ELR (cell line): ENCODE measurements around the gene CRHR1.

Source experiments
- DNase-seq: peaks from one replicate; pipeline ENCODE4 v3.0.0-alpha.2; 2015; ENCODE audit warnings: low read depth

Gene CRHR1

GRCh38 chr17:45824475-45824874 lies 40.4 kb downstream of the CRHR1 start:
- no peak for DNase-seq

- no peak for DNase-seq
These were observed 40.9 kb downstream of the CRHR1 start for GRCh38 chr17:45824901-45825492.

- no peak for DNase-seq
These were observed 41.7 kb downstream of the CRHR1 start for GRCh38 chr17:45825792-45826191.

- DNase-seq: no peak
These were observed 42.9 kb downstream of the CRHR1 start for GRCh38 chr17:45826919-45827588.

- DNase-seq: no peak
These were observed 44.1 kb downstream of the CRHR1 start for GRCh38 chr17:45828171-45828570.

- peak; percentile 49 for DNase-seq
These were observed 44.5 kb downstream of the CRHR1 start for GRCh38 chr17:45828582-45829133.

- no peak for DNase-seq
These were observed 49.8 kb downstream of the CRHR1 start for GRCh38 chr17:45833920-45834319.

- DNase-seq: peak; percentile 75
These were observed 50.6 kb downstream of the CRHR1 start for GRCh38 chr17:45834471-45835396.

- DNase-seq: no peak
These were observed 51.4 kb downstream of the CRHR1 start for GRCh38 chr17:45835481-45835880.

GRCh38 chr17:45836047-45837044 lies 52.2 kb downstream of the CRHR1 start:
- no peak for DNase-seq

- no peak for DNase-seq
These were observed 53.1 kb downstream of the CRHR1 start for GRCh38 chr17:45837187-45837586.

- no peak for DNase-seq
These were observed 53.5 kb downstream of the CRHR1 start for GRCh38 chr17:45837603-45838002.

GRCh38 chr17:45838751-45839295 lies 54.7 kb downstream of the CRHR1 start:
- no peak for DNase-seq

GRCh38 chr17:45839442-45839841 lies 55.3 kb downstream of the CRHR1 start:
- no peak for DNase-seq

- no peak for DNase-seq
These were observed 57.1 kb downstream of the CRHR1 start for GRCh38 chr17:45841186-45841585.

- DNase-seq: peak; percentile 15
These were observed 57.9 kb downstream of the CRHR1 start for GRCh38 chr17:45841883-45842525.

GRCh38 chr17:45843722-45844121 lies 59.6 kb downstream of the CRHR1 start:
- no peak for DNase-seq

GRCh38 chr17:45844695-45845375 lies 60.7 kb downstream of the CRHR1 start, which contains the start of gene SPPL2C:
Gene SPPL2C (plus strand): TSS chr17:45844881. CDS start chr17:45844907, 26 bp downstream.
- DNase-seq: no peak

- no peak for DNase-seq
These were observed 61.5 kb downstream of the CRHR1 start for GRCh38 chr17:45845376-45846185.
